Raji (cell line): ENCODE measurements around the gene FA2H.
A peak's percentile ranks its signal among the peaks of the same experiment; 100 is the strongest.

Experiments used
- POLR2A ChIP-seq: IDR thresholded peaks from 2 replicates; pipeline ENCODE4 v1.6.1; 2011; ENCODE audit warnings: low read depth, low read length, control low read depth; ENCODE audit not compliant: insufficient read depth

The FA2H gene

DNA sequence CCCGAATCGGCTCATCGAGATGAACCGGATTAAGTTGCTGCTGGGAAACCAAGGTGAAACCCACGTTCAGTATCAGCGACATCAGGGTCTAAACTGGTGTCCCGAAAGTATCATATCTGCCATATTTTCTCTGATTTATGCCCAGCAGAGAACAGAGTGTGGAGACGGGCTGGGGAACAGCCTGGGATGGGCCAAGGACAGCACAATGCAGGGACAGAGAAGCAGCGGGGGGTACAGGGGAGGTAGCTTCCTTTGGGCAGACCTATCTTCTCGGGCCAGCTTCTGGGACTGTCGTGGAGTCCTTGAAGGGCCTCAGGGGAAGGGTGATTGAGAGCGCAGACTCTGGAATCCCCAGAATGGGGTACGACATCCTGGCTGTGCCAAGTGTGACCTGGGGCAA lies 56.5 kb downstream of the FA2H start:
- TF ChIP-seq POLR2A: no peak

DNA sequence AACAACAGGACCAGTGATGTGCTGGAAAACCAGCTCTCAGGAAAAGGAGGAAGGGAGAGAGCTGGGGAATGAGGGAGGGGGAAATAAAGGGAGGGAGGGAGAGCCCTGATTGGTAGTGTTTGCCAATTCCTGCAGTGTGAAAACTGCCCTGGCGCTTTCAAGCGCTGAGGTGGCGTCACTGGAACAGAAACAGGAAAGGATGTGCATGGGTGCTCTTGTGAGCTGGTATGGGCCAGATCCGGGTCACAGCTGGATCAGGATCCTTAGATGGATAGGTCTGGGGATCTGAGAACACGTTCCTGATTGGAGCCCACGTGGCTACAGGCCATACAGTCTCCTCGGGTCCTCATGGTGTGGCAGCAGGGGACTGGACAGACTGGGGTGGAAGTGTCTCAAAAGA lies 57.3 kb downstream of the FA2H start:
- no peak for TF ChIP-seq POLR2A

DNA sequence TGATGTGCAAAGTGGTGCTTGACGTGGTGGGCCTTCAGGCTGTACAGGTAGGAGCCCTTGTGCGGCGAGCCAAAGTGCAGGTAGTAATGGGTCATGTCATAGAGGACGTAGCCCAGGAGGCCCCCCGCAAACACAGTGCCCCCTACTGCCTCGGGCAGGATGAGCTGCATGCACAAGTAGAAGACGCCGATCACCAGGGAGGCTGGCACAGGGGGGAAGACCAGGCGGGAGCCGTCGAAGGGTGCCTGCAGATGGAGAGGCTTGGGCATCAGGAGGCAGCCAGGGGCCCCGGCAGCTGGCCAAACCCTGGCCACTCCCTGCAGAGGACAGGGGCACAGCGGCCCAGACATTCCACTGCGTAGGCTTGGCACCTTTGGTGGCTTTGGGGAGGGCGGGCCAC lies 58.3 kb downstream of the FA2H start:
- TF ChIP-seq POLR2A: no peak

DNA sequence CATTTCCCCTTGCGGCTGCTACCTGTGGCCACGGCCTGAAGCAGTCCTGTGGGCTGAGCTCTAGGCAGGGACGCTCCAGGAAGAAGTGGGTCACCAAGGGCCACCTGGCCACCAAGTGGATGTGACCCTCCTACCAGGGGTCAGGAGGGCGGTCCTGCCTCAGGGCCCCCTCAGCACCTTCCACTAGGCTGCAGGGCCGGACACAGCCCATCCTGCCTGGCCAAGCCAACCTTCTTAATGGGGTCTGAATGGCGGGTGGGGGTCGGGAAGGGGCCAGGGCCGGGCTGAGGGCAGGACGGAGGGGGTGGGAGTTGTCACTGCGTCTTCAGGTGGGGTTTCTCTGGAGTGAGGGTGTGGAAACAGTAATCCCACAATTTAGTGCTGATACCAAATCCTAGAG lies 60.7 kb downstream of the FA2H start:
- no peak for TF ChIP-seq POLR2A

DNA sequence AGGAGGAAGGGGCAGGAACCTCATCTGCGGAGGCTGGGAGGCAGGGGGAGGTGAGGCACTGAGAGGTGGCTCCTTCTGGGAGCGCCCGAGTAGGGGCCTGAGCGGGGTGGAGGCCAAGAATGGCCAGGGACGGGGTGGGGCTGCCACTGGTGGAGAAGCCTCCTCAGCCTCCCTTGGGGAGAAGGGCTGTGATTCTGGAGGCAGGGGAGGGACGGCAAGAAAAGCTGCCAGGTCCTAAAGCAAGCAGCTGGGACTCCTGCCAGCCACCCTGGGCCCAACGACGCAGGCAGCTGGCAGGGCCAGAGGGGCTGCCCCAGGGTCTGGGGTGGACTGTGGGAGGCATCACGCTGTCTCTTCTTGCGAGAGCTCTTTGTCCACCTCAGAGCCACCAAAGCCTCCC lies 61.3 kb downstream of the FA2H start:
- TF ChIP-seq POLR2A: no peak

DNA sequence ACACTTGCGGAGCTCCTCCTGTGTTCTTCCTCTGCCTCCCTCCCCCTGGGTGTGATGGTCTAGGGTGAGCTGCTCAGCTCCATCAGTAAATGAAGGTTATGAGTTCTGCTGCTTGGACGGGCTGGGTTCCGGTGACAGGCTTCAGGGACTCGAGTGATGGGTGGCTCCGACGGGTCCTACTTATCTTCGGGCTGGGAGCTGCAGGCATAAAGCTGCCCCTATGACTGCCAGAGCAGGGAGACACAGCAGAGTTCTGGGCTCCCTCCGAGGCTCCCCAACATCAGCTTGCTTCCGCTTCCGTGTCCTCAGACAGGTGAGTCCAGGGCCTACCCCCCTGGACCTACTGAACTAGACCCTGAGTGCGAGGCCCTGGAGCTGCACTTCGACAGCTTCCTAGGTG lies 62.7 kb downstream of the FA2H start:
- TF ChIP-seq POLR2A: no peak

DNA sequence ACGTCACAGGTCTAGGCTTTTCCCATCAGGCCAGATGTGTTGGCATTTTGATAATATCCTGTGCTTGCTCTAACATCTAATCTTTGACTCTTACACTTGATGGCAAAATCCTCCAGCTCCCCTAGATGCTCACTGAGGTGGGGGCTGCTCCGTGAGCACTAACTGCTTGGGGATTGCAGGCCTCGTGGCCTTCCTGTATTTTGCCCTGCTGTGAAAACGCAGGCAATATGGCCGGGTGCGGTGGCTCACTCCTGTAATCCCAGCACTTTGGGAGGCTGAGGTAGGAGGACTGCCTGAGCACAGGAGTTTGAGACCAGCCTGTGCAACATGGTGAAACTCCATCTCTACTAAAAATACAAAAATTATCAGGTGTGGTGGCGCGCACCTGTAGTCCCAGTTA lies 64.2 kb downstream of the FA2H start:
- no peak for TF ChIP-seq POLR2A

DNA sequence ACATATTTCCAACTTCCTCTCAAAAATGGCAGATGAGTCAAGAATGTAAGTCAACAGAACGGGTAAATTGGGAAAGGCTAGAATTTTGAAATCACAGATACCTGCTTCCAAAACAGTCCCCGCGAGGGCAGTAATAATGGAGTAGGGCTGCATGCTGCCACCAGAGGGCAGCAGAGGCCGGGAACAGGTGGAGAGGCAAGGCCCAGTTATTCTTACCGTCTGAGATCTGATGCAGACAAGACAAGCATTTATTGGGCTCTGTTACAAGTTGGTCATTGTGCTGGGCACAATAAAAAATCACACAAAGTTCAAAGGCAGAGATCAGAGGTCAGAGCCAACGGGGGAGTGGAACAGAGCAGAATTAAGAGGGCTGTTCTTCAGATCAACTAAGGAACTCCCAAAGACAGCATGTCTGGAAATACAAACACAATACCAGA lies 65.2 kb downstream of the FA2H start:
- TF ChIP-seq POLR2A: no peak

DNA sequence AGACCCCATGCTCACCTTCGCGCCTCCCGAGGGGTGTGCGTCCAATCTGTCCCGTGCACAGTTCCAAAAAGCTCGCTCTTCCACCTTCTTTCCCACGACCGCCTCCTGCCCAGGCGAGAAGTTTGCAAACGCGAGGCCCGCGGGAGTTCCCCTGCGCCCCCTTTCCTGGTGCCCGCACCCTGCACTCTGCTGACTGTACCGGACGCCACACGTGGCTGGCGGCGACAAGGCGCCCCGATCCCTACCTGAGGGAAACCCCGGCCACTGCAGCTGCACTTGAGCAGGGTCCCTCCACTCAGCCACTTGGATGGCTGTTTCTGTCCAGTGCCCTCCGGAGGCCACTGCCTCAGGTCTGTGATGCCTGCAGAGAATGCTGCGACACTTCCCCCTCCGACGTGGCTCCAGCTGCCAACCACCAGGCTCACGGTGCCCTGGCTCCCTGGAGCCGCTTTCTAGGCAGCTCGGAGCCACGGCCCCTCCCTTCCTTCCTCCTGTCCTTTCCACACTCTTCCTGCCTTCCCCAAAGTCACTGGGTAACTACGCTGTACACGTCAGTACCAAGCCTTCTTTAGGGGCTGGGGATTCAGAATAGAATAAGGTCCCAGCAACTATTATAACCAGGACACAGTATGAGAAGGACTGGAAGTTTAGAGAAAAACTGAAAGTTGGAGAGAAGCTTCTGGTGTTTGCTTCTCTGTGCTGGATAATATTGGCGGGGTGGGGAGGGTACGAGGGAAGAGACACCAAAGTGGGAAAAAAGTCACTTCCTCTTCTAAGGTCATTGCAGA lies 74.0 kb downstream of the FA2H start, which contains the start of gene MLKL:
TSS of gene MLKL (minus strand) at position 425 of the 788 bp plus-strand sequence. CDS start 5,105 bp downstream, outside the sequence.
- no peak for TF ChIP-seq POLR2A

DNA sequence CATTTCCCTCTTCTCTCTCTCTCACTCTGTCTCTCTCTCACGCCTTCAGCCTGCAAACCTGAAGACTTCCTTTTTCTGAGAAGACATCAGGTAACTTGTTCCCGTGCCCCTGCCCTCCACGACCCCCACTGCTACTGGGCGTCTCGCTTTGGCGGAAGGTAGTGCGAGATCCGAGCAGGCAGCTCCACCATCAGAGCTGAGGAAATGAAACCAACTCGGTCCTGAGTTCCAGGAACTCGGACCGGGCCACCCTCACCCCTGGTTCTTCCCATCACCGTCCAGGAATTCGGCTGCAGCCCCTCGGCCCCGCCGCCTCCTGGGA lies 74.5 kb downstream of the FA2H start:
- no peak for TF ChIP-seq POLR2A

DNA sequence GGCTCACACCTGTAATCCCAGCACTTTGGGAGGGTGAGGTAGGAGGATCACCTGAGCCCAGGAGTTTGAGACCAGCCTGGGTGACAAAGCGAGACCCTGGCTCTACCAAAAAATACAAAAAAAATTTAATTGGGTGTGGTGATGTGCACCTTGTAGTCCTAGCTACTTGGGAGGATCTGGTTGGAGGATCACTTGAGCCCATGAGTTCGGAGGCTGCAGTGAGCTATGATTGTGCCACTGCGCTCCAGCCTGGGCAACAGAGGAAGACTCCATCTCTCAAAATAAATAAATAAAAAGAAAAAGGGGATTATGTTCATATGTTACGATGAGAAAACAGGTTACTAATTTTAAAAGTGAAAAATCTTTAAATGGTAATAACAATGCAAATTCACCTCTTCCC lies 75.0 kb downstream of the FA2H start:
- TF ChIP-seq POLR2A: no peak

DNA sequence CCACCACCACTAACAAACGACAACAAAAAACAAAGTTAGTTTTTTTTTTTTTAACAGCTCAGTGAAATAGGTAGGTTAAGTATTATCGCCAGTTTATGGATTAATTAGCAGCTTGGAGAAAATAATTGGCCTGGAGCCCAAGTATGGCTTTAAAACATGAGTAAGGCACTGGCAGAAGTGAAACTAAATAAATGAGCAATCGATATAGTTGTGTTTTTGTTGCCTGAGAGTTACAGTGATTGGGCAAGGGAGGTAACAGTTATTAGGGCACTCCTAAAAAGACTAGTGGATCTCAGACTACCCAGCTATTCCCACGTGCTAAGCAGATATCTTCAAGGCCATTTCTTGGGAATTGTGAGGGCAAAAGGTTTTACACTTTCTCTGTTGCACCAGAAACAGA lies 76.4 kb downstream of the FA2H start:
- no peak for TF ChIP-seq POLR2A

DNA sequence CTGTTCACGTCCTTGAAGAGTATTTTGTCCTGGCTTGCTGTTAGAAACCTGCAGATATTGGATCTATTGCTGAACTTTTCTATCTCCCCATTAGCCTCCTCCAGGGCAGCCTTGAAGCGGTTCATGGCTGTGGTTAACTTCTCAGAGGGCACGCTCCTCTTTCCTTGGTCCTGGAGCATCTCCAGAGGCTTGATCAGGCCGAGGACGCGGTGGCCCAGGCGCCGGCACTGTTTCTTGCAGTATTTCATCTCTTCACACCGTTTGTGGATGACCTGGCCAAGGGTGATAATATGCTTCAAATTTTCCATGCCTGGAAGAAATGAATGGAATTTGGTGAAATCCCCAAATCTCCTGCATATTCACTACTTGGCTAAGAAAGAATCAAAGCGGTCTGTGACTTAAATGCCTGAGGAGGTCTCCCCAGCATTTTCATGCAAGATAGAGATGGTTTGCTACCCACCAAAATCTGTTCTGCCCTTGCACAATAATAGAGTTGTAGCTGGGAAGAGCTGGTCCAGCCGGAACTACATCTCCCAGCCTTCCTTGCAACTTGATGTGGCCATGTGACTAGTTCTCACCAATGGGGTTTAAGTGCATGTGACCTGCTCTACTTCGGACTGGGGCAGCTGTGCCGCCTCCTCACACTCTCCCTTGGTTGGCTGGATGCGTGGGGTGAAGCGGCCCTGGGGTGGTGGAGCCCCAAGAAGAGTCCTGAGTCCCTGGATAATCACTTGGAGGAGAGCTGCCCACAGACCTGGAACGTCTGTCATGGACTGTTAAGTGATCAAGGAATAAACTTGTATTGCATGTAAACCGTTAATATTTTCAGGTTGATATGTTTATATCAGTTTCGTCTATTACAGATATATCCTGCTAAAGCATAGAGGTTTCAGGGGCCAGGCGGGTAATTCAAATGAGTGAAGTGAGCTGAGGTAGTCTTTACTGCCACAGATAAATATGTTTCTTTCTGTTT lies 78.9 kb downstream of the FA2H start:
- peak; percentile 51 for TF ChIP-seq POLR2A

DNA sequence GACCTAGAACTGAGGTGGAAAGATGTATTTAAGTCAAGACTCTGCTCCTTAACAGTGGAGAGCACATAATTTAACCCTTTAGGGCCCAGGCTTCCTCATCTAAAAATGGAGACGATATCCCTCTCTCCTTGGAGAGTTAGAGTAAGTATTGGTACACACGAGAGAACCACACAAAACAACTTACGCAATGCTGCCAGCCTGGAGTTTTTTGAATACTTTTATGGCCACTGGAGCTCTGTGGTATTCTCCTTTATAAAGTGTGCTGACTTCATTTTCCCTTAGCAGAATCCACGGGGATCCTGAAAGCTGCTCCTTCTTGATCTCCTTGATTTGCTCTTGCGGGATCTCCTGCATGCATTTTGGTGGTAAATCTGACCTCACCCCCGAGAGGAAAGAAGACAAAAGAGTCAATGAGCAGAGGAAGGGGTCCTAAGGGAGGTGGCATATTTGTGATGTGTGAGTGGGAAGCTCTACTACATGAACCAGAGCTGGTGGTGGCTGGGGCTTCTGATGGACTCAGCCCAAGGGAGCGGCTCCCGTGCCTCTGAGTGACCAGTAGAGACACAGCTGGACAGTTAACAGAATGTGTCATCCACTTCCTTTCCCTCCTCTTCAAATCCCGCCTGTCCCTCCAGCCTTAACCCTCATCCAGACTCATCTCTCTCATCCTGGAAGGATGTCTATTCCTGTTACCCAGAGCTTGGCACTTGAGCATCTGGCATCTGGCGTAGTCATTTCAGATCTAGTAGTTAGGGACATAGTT lies 83.3 kb downstream of the FA2H start:
- TF ChIP-seq POLR2A: no peak

DNA sequence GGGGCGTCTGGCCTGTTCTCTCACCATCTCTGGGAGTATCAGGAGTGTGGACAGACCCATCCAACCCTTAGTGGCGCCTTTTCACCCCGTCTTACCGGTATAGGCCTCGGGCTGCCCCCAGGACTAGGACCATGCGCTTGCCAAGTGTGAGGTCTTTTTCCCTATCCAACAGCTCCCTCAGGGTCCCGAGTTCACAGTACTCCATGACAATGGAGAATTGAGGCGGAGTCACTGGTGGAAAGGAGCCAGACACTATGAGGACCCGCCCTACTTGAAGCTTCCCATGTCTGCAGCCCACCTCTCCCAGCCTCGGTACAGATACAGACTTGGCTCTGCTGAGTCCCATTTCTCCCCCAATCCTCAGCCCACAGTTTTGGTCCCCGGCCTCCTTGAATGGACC lies 92.1 kb downstream of the FA2H start:
- no peak for TF ChIP-seq POLR2A
